ENCODE data around the gene A2M. TPM values are rescaled to one million over a fixed set of nuclear protein-coding genes. Genes with fewer than 3 reads are reported as not detected.

The A2M gene
- total RNA-seq, 2 donors from 2014 or later, result 0.66 TPM; not detected in 1

DNA sequence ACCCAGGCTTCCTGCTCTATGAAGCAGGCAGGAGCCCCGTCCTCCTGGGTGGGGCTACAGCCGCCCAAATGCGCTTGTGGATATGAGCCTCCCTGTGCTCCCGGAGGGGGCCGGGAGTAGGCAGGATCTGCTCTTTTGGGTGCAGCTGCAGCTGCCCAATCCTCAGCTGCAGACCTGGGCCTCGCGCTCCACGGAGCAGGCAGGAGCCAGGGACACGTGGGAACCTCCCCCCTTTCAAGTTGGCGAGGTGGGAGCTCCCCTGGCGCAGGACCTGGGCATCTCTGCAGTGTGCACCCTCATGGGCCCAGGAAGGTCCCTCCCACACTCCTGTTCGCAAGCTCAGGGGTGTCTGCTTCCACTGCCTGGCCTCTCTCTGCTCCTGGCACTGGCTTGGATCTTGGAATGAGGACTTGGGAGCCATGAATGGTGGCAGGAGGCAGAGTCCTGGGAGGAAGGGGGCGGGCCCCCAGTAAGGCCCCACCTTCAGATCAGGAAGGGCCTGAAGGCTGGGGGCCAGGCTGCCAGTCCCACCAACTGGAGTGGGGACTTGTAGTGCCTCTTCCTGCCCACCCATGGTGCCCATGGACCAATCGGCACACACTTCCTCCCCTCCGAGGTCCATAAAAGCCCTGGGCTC is 65.1 kb downstream of the A2M start:
- Histone ChIP-seq H3K4me3 (ENCODE audit: low read length) (no peak overlapping the region), H3K9me3 (ENCODE audit: control insufficient read depth, low read length) (no peaks in the 10 kb centered on the region), H3K4me1 (ENCODE audit: control insufficient read depth, insufficient read depth, low read length) (no peaks in the 10 kb centered on the region), H3K27ac (ENCODE audit: low read depth, low read length) (no peak overlapping the region), H3K27me3 (ENCODE audit: control insufficient read depth, insufficient read depth, low read length, poor library complexity, severe bottlenecking) (no peaks in the 10 kb centered on the region), H3K9ac (ENCODE audit: extremely low read depth, low read length, poor library complexity, severe bottlenecking) (no peak overlapping the region), H3K36me3 (ENCODE audit: control insufficient read depth, insufficient read depth, low read length) (no peaks in the 10 kb centered on the region)
- Mint-ChIP-seq H3K4me1 (peaks cover 2% of the 10 kb centered on the region), H3K36me3 (ENCODE audit: low read depth) (no peaks in the 10 kb centered on the region), H3K4me3 (no peak overlapping the region), H3K9me3 (peaks cover 3% of the 10 kb centered on the region), H3K27ac (no peak overlapping the region), H3K27me3 (ENCODE audit: insufficient read depth) (no peaks in the 10 kb centered on the region)
- TF ChIP-seq CTCF (conservative IDR thresholded peaks at IDR 0.05), result no peak
- 91% methylated on average over 7 to 15 of the region's 15 CpGs for WGBS, 2 experiments (ENCODE audit: insufficient coverage in 1 of 2, insufficient read length in 1 of 2)
- DNase-seq, result no peak

GRCh38 chr12:9049520-9050133 is 66.1 kb downstream of the A2M start:
- Histone ChIP-seq H3K27me3 (ENCODE audit: control insufficient read depth, insufficient read depth, low read length, poor library complexity, severe bottlenecking) (no peaks in the 10 kb centered on the region), H3K9me3 (ENCODE audit: control insufficient read depth, low read length) (no peaks in the 10 kb centered on the region), H3K4me3 (ENCODE audit: low read length) (no peak overlapping the region), H3K27ac (ENCODE audit: low read depth, low read length) (no peak overlapping the region), H3K9ac (ENCODE audit: extremely low read depth, low read length, poor library complexity, severe bottlenecking) (no peak overlapping the region), H3K4me1 (ENCODE audit: control insufficient read depth, insufficient read depth, low read length) (no peaks in the 10 kb centered on the region), H3K36me3 (ENCODE audit: control insufficient read depth, insufficient read depth, low read length) (no peaks in the 10 kb centered on the region)
- WGBS, 2 experiments (ENCODE audit: insufficient coverage in 1 of 2, insufficient read length in 1 of 2), result 46% methylated on average over 5 of the region's 6 CpGs; no CpG with 5 or more reads in 1 of the 2 experiments
- H3K4me3 Mint-ChIP-seq, result no peak overlapping the region
- no peaks in the 10 kb centered on the region for H3K27me3 Mint-ChIP-seq (ENCODE audit: insufficient read depth)
- H3K27ac Mint-ChIP-seq, result no peak overlapping the region
- peak; percentile 94 for TF ChIP-seq CTCF (conservative IDR thresholded peaks at IDR 0.05)
- no peaks in the 10 kb centered on the region for H3K4me1 Mint-ChIP-seq
- no peak for DNase-seq
- peaks cover 3% of the 10 kb centered on the region for H3K9me3 Mint-ChIP-seq
- H3K36me3 Mint-ChIP-seq (ENCODE audit: low read depth), result no peaks in the 10 kb centered on the region

GRCh38 chr12:9048930-9049329 is 66.8 kb downstream of the A2M start:
- WGBS, 2 experiments (ENCODE audit: insufficient coverage in 1 of 2, insufficient read length in 1 of 2), result 100% methylated on average over 2 of the region's 2 CpGs; no CpG with 5 or more reads in 1 of the 2 experiments
- no peak overlapping the region for H3K27ac Mint-ChIP-seq

More at GRCh38 chr12:9048930-9049329, 66.8 kb downstream of the A2M start:
- Histone ChIP-seq H3K9me3 (ENCODE audit: control insufficient read depth, low read length) (no peaks in the 10 kb centered on the region), H3K27me3 (ENCODE audit: control insufficient read depth, insufficient read depth, low read length, poor library complexity, severe bottlenecking) (no peaks in the 10 kb centered on the region), H3K4me1 (ENCODE audit: control insufficient read depth, insufficient read depth, low read length) (no peaks in the 10 kb centered on the region), H3K4me3 (ENCODE audit: low read length) (no peak overlapping the region), H3K27ac (ENCODE audit: low read depth, low read length) (no peak overlapping the region), H3K9ac (ENCODE audit: extremely low read depth, low read length, poor library complexity, severe bottlenecking) (no peak overlapping the region), H3K36me3 (ENCODE audit: control insufficient read depth, insufficient read depth, low read length) (no peaks in the 10 kb centered on the region)
- no peaks in the 10 kb centered on the region for H3K36me3 Mint-ChIP-seq (ENCODE audit: low read depth)
- DNase-seq, result no peak
- H3K9me3 Mint-ChIP-seq, result peaks cover 3% of the 10 kb centered on the region
- no peak overlapping the region for H3K4me3 Mint-ChIP-seq
- H3K27me3 Mint-ChIP-seq (ENCODE audit: insufficient read depth), result no peaks in the 10 kb centered on the region
- no peaks in the 10 kb centered on the region for H3K4me1 Mint-ChIP-seq
- TF ChIP-seq CTCF (conservative IDR thresholded peaks at IDR 0.05), result no peak

Data from endodermal cell (in vitro differentiated cells).